Measurements from ENCODE around the gene SPTB.

The SPTB gene

GRCh38 chr14:64729386-64730060, 150.2 kb downstream of the SPTB start:
- H3K79me2 ChIP-seq, result peaks cover 38% of the 10 kb centered on the region
- H2AFZ ChIP-seq, result no peak overlapping the region
- H3K36me3 ChIP-seq (ENCODE audit: control insufficient read depth, insufficient read depth, low read length), result no peaks in the 10 kb centered on the region
- no peak overlapping the region for H3K4me3 ChIP-seq (ENCODE audit: low read depth, low read length)
- peaks cover 9% of the 10 kb centered on the region for H3K4me1 ChIP-seq
- TF ChIP-seq, protein P1, sequence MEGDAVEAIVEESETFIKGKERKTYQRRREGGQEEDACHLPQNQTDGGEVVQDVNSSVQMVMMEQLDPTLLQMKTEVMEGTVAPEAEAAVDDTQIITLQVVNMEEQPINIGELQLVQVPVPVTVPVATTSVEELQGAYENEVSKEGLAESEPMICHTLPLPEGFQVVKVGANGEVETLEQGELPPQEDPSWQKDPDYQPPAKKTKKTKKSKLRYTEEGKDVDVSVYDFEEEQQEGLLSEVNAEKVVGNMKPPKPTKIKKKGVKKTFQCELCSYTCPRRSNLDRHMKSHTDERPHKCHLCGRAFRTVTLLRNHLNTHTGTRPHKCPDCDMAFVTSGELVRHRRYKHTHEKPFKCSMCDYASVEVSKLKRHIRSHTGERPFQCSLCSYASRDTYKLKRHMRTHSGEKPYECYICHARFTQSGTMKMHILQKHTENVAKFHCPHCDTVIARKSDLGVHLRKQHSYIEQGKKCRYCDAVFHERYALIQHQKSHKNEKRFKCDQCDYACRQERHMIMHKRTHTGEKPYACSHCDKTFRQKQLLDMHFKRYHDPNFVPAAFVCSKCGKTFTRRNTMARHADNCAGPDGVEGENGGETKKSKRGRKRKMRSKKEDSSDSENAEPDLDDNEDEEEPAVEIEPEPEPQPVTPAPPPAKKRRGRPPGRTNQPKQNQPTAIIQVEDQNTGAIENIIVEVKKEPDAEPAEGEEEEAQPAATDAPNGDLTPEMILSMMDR (IDR thresholded peaks at IDR 0.05), result no peak
- no peaks in the 10 kb centered on the region for H3K9me3 ChIP-seq (ENCODE audit: control insufficient read depth, low read length)
- no peak overlapping the region for H3K4me2 ChIP-seq (ENCODE audit: low read length)
- no peak overlapping the region for H3K27ac ChIP-seq
- no peaks in the 10 kb centered on the region for H3K27me3 ChIP-seq (ENCODE audit: control insufficient read depth, insufficient read depth, low read length)
- H3K9ac ChIP-seq, result no peak overlapping the region

DNA sequence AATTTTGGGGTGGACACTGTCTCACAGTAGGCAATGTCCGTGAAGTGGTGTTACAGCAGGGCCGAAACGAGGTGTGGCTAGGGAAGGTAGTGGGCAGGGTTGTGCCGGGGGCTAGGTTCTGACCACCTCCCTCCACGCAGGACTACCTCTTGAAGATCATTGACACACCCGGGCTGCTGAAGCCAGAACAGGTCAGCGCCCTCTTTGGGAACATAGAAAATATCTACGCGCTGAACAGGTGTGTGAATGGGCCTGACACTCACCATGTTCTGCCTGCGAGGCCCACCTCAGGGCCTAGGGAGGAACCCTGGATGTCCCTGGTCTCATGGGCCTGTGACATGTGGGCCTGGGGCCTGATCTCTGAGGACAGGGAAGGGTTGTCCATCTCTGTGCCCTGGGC, 150.9 kb downstream of the SPTB start:
- no peaks in the 10 kb centered on the region for H3K9me3 ChIP-seq (ENCODE audit: control insufficient read depth, low read length)
- no peak overlapping the region for H3K27ac ChIP-seq
- H3K4me1 ChIP-seq, result peaks cover 9% of the 10 kb centered on the region

GRCh38 chr14:64728106-64728505, 151.6 kb downstream of the SPTB start:
- Histone ChIP-seq H3K36me3 (ENCODE audit: control insufficient read depth, insufficient read depth, low read length) (no peaks in the 10 kb centered on the region), H3K27me3 (ENCODE audit: control insufficient read depth, insufficient read depth, low read length) (no peaks in the 10 kb centered on the region), H3K79me2 (peaks cover 50% of the 10 kb centered on the region), H3K9me3 (ENCODE audit: control insufficient read depth, low read length) (no peaks in the 10 kb centered on the region), H3K4me3 (ENCODE audit: low read depth, low read length) (no peak overlapping the region), H3K9ac (no peak overlapping the region), H3K27ac (no peak overlapping the region), H3K4me1 (peaks cover 9% of the 10 kb centered on the region), H2AFZ (no peak overlapping the region), H3K4me2 (ENCODE audit: low read length) (no peak overlapping the region)
- TF ChIP-seq, protein P1 (IDR thresholded peaks at IDR 0.05), result no peak

More for the DNA sequence above, 150.9 kb downstream of the SPTB start:
- H2AFZ ChIP-seq, result no peak overlapping the region
- TF ChIP-seq, protein P1 (IDR thresholded peaks at IDR 0.05), result no peak
- no peak overlapping the region for H3K9ac ChIP-seq
- peaks cover 43% of the 10 kb centered on the region for H3K79me2 ChIP-seq
- H3K4me3 ChIP-seq (ENCODE audit: low read depth, low read length), result no peak overlapping the region
- H3K27me3 ChIP-seq (ENCODE audit: control insufficient read depth, insufficient read depth, low read length), result no peaks in the 10 kb centered on the region
- no peak overlapping the region for H3K4me2 ChIP-seq (ENCODE audit: low read length)
- no peaks in the 10 kb centered on the region for H3K36me3 ChIP-seq (ENCODE audit: control insufficient read depth, insufficient read depth, low read length)

DNA sequence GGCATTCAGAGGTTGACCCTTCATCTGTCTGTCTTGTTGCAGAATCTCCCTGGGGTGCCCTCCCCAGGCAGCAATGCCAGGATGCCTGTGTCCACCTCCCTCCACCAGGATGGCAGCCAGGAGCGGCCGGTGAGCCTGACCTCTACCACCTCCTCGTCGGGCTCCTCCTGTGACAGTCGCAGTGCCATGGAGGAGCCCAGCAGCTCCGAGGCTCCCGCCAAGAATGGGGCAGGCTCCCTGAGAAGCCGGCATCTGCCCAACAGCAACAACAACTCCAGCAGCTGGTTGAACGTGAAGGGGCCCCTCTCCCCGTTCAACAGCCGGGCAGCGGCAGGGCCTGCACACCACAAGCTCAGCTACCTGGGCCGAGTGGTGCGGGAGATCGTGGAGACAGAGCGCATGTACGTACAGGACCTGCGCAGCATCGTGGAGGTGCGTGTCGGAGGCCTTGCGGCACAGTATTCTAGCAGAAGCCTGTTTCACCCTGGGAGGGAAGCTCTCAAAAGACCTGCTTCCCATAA, 152.1 kb downstream of the SPTB start:
- no peaks in the 10 kb centered on the region for H3K9me3 ChIP-seq (ENCODE audit: control insufficient read depth, low read length)

More for the DNA sequence above, 152.1 kb downstream of the SPTB start:
- no peaks in the 10 kb centered on the region for H3K36me3 ChIP-seq (ENCODE audit: control insufficient read depth, insufficient read depth, low read length)
- H3K27ac ChIP-seq, result no peak overlapping the region
- H3K4me3 ChIP-seq (ENCODE audit: low read depth, low read length), result no peak overlapping the region
- no peak overlapping the region for H3K4me2 ChIP-seq (ENCODE audit: low read length)
- peaks cover 9% of the 10 kb centered on the region for H3K4me1 ChIP-seq
- no peaks in the 10 kb centered on the region for H3K27me3 ChIP-seq (ENCODE audit: control insufficient read depth, insufficient read depth, low read length)
- no peak overlapping the region for H3K9ac ChIP-seq
- no peak overlapping the region for H2AFZ ChIP-seq
- H3K79me2 ChIP-seq, result peaks cover 53% of the 10 kb centered on the region
- TF ChIP-seq, protein P1 (IDR thresholded peaks at IDR 0.05), result no peak

All from parathyroid adenoma (tissue), 2 donors.